ENCODE measurements around the gene ACAA2.

The ACAA2 gene

GRCh38 chr18:49738721-49739120 is 74.6 kb downstream of the ACAA2 start:
- H3K4me1 ChIP-seq (ENCODE audit: control insufficient read depth, low read length) = no peaks in the 10 kb centered on the region
- no peak for TF ChIP-seq CTCF (IDR thresholded peaks at IDR 0.05; ENCODE audit: low read depth, low read length, poor library complexity, severe bottlenecking)
- TF ChIP-seq EZH2phosphoT487 (IDR thresholded peaks at IDR 0.05; ENCODE audit: borderline replicate concordance, low read length) = no peak
- H3K9me2 ChIP-seq (replicated peaks; ENCODE audit: control insufficient read depth, low read length) = no peaks in the 10 kb centered on the region
- H3K9me3 ChIP-seq (ENCODE audit: control insufficient read depth, insufficient read depth, low read length) = no peaks in the 10 kb centered on the region
- H3K79me2 ChIP-seq (ENCODE audit: control insufficient read depth, low read length) = no peaks in the 10 kb centered on the region
- no peak overlapping the region for H3K27ac ChIP-seq (ENCODE audit: low read depth, low read length)
- no peak overlapping the region for H3K4me3 ChIP-seq (ENCODE audit: low read length)
- H3F3A ChIP-seq (ENCODE audit: control insufficient read depth, insufficient read depth) = no peaks in the 10 kb centered on the region
- H3K4me2 ChIP-seq (ENCODE audit: low read length) = no peak overlapping the region
- no peaks in the 10 kb centered on the region for H4K20me1 ChIP-seq (ENCODE audit: control insufficient read depth, insufficient read depth, low read depth, low read length)
- no peaks in the 10 kb centered on the region for H3K36me3 ChIP-seq (ENCODE audit: control insufficient read depth, low read length)
- no peaks in the 10 kb centered on the region for H3K27me3 ChIP-seq (ENCODE audit: control insufficient read depth, low read length)

- no peak overlapping the region for H3K4me2 ChIP-seq (ENCODE audit: low read length)
- H3K79me2 ChIP-seq (ENCODE audit: control insufficient read depth, low read length) = no peaks in the 10 kb centered on the region
- no peak overlapping the region for H3K4me3 ChIP-seq (ENCODE audit: low read length)
- H3K27ac ChIP-seq (ENCODE audit: low read depth, low read length) = no peak overlapping the region
- H3F3A ChIP-seq (ENCODE audit: control insufficient read depth, insufficient read depth) = no peaks in the 10 kb centered on the region
- H3K9me2 ChIP-seq (replicated peaks; ENCODE audit: control insufficient read depth, low read length) = no peaks in the 10 kb centered on the region
- TF ChIP-seq EZH2phosphoT487 (IDR thresholded peaks at IDR 0.05; ENCODE audit: borderline replicate concordance, low read length) (no peak), CTCF (IDR thresholded peaks at IDR 0.05; ENCODE audit: low read depth, low read length, poor library complexity, severe bottlenecking) (no peak)
- no peaks in the 10 kb centered on the region for H3K27me3 ChIP-seq (ENCODE audit: control insufficient read depth, low read length)
- no peaks in the 10 kb centered on the region for H3K9me3 ChIP-seq (ENCODE audit: control insufficient read depth, insufficient read depth, low read length)
- H4K20me1 ChIP-seq (ENCODE audit: control insufficient read depth, insufficient read depth, low read depth, low read length) = no peaks in the 10 kb centered on the region
- no peaks in the 10 kb centered on the region for H3K36me3 ChIP-seq (ENCODE audit: control insufficient read depth, low read length)
- no peaks in the 10 kb centered on the region for H3K4me1 ChIP-seq (ENCODE audit: control insufficient read depth, low read length)
These were observed 78.5 kb downstream of the ACAA2 start for GRCh38 chr18:49734836-49735235.

GRCh38 chr18:49733896-49734585 is 79.3 kb downstream of the ACAA2 start:
- no peak overlapping the region for H3K4me2 ChIP-seq (ENCODE audit: low read length)
- H3K4me3 ChIP-seq (ENCODE audit: low read length) = no peak overlapping the region
- TF ChIP-seq EZH2phosphoT487 (IDR thresholded peaks at IDR 0.05; ENCODE audit: borderline replicate concordance, low read length) = no peak
- TF ChIP-seq CTCF (IDR thresholded peaks at IDR 0.05; ENCODE audit: low read depth, low read length, poor library complexity, severe bottlenecking) = no peak

More at GRCh38 chr18:49733896-49734585, 79.3 kb downstream of the ACAA2 start:
- H3K27me3 ChIP-seq (ENCODE audit: control insufficient read depth, low read length) = no peaks in the 10 kb centered on the region
- no peak overlapping the region for H3K27ac ChIP-seq (ENCODE audit: low read depth, low read length)
- no peaks in the 10 kb centered on the region for H3K4me1 ChIP-seq (ENCODE audit: control insufficient read depth, low read length)
- no peaks in the 10 kb centered on the region for H3K79me2 ChIP-seq (ENCODE audit: control insufficient read depth, low read length)
- H3K9me3 ChIP-seq (ENCODE audit: control insufficient read depth, insufficient read depth, low read length) = no peaks in the 10 kb centered on the region
- H3F3A ChIP-seq (ENCODE audit: control insufficient read depth, insufficient read depth) = no peaks in the 10 kb centered on the region
- H3K9me2 ChIP-seq (replicated peaks; ENCODE audit: control insufficient read depth, low read length) = no peaks in the 10 kb centered on the region
- no peaks in the 10 kb centered on the region for H4K20me1 ChIP-seq (ENCODE audit: control insufficient read depth, insufficient read depth, low read depth, low read length)
- no peaks in the 10 kb centered on the region for H3K36me3 ChIP-seq (ENCODE audit: control insufficient read depth, low read length)
